ENCODE results near the gene ZNF638. TPM values are rescaled to one million over a fixed set of nuclear protein-coding genes. Genes with fewer than 3 reads are reported as not detected.

Gene ZNF638
- total RNA-seq, 4 donors from 2014 or later, result 191 to 233 (median 215) TPM

GRCh38 chr2:71393216-71393615 lies 61.6 kb downstream of the ZNF638 start:
- TF ChIP-seq CTCF (IDR thresholded peaks at IDR 0.05; ENCODE audit: low read depth), result no peak

GRCh38 chr2:71395471-71395870 lies 63.9 kb downstream of the ZNF638 start:
- TF ChIP-seq CTCF (IDR thresholded peaks at IDR 0.05; ENCODE audit: low read depth), result no peak

GRCh38 chr2:71402427-71402826 lies 70.8 kb downstream of the ZNF638 start:
- no peak for TF ChIP-seq CTCF (IDR thresholded peaks at IDR 0.05; ENCODE audit: low read depth)

- no peak for TF ChIP-seq CTCF (IDR thresholded peaks at IDR 0.05; ENCODE audit: low read depth)
These were observed 78.0 kb downstream of the ZNF638 start for GRCh38 chr2:71409611-71410010.

GRCh38 chr2:71410696-71411095 lies 79.1 kb downstream of the ZNF638 start:
- TF ChIP-seq CTCF (IDR thresholded peaks at IDR 0.05; ENCODE audit: low read depth), result no peak

GRCh38 chr2:71417300-71418202 lies 86.0 kb downstream of the ZNF638 start:
- no peak for TF ChIP-seq CTCF (IDR thresholded peaks at IDR 0.05; ENCODE audit: low read depth)

- no peak for TF ChIP-seq CTCF (IDR thresholded peaks at IDR 0.05; ENCODE audit: low read depth)
These were observed 87.6 kb downstream of the ZNF638 start for GRCh38 chr2:71419145-71419544.

Data from subcutaneous adipose tissue (tissue), 4 donors.